BLaER1 (cell line): ENCODE results near the gene AMBP.

Source experiments
- H3K27ac ChIP-seq: shearing (Covaris generic); formaldehyde crosslinking; 2 replicates; pipeline ENCODE4 v1.8.1; 2022
- H3K27me3 ChIP-seq: shearing (Covaris generic); formaldehyde crosslinking; 2 replicates; pipeline ENCODE4 v1.8.1; 2022
- H3K36me3 ChIP-seq: shearing (Covaris generic); formaldehyde crosslinking; 2 replicates; pipeline ENCODE4 v1.8.1; 2022
- H3K4me1 ChIP-seq: shearing (Covaris generic); formaldehyde crosslinking; 2 replicates; pipeline ENCODE4 v1.8.1; 2022
- H3K4me2 ChIP-seq: shearing (Covaris generic); formaldehyde crosslinking; 2 replicates; pipeline ENCODE4 v1.8.1; 2022
- H3K4me3 ChIP-seq: shearing (Covaris generic); formaldehyde crosslinking; 2 replicates; pipeline ENCODE4 v1.8.1; 2022
- H3K9ac ChIP-seq: shearing (Covaris generic); formaldehyde crosslinking; 2 replicates; pipeline ENCODE4 v1.8.1; 2022
- H3K9me3 ChIP-seq: shearing (Covaris generic); formaldehyde crosslinking; 2 replicates; pipeline ENCODE4 v1.8.1; 2022
- H4K20me1 ChIP-seq: shearing (Covaris generic); formaldehyde crosslinking; 2 replicates; pipeline ENCODE4 v1.8.1; 2022
- Cebpa-rat ChIP-seq: shearing (Covaris generic); IDR thresholded peaks from 2 replicates; pipeline ENCODE4 v1.8.1; 2022

Gene AMBP

DNA sequence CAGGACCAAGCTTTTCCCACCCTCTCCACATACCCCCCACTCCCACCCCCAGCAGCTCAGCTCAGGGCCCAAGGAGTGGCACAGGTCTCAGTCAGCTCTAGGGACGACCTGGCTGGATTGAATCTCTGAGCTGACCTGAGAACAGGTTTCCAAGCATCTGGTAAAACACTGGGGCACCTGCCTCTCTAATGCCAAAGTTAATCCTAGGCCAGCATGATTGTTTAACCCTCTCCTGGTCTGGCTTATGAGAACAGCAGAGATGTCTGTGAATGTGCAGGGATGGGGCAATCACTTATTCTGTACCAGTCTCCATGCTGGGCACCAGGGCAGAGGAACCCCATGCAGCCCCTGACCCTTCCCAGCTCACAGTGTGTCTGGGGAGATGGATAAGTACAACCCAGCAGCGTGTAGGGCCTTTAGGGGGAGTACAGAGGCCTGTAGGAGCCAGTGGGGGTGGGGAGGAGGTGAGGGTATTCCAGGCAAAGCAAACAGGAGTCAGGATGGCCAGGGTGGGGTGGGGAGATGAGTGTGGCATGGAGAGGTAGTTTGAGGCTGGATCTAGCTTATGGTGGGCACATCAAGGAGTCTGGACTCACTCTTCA is 21.7 kb upstream of the AMBP start:
- Histone ChIP-seq H3K4me3 (no peak overlapping the region), H3K9me3 (peaks cover 6% of the 10 kb centered on the region; the same call in 1 of the 2 replicates), H3K36me3 (peaks cover 13% of the 10 kb centered on the region), H4K20me1 (no peaks in the 10 kb centered on the region), H3K4me2 (peak overlapping the region; percentile 39; the same call in 1 of the 2 replicates), H3K9ac (no peak overlapping the region), H3K27me3 (no peaks in the 10 kb centered on the region), H3K4me1 (peaks cover 55% of the 10 kb centered on the region), H3K27ac (0 out of 2 replicates have a peak overlapping the region, but pooled peaks have one; percentile 2)
- TF ChIP-seq Cebpa-rat: no peak

- no peak for TF ChIP-seq Cebpa-rat
- H3K4me3 ChIP-seq: peak within 1 kb of the TSS; percentile 81
These were observed 21.0 kb upstream of the AMBP start, which contains the start of gene KIF12 for GRCh38 chr9:114098936-114099668. Gene KIF12, minus strand, starts transcription at chr9:114099292. Its CDS starts 16 bp downstream, at chr9:114099276.

DNA sequence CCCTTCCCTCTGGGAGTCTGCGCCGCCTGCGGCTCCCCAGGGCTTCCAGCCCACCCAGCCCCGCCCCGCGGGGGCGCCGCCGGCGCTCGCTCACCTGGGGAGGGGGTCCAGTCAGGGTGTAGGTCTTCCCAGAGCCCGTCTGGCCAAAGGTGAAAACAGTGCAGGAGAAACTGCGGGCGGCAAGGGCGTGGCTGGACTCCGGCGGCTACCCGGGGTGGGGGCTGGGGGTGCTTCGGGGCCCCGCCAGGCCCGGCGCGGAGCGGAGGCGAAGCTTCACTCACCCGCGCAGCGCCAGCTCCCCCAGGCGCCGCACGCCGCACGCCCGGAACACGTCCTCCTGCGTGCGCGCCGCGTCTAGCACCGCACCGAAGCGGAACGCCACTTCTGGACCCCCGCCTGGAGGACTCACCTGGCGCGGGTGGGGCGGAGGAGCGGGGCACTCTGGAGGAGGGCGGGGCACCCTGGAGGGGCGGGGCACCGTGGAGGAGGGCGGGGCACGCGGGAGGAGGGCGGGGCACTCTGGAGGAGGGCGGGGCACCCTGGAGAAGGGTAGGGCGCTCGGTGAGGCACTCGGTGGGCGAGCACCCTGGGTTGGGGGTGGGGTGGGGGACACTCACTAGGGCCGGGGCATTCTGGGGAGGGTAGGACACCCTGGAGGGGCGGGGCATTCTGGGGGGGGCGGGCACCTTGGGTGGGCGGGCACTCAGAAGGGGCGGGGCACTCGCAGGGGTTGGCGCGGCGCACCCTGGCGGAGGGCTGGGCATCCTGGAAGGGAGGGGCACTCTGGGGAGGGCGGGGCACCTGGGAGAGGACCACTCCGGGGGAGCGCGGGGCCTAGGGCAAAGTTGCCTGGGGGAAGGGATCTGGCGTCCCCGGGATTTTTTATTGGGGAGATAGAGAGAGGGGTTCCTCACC is 20.2 kb upstream of the AMBP start:
- peaks cover 28% of the 10 kb centered on the region for H3K36me3 ChIP-seq
- peak overlapping the region; percentile 76 for H3K9ac ChIP-seq
- TF ChIP-seq Cebpa-rat: no peak
- H3K9me3 ChIP-seq: peaks cover 6% of the 10 kb centered on the region; the same call in 1 of the 2 replicates
- H3K27ac ChIP-seq: peak overlapping the region; percentile 79
- H3K4me1 ChIP-seq: peaks cover 70% of the 10 kb centered on the region
- H3K4me3 ChIP-seq: peak overlapping the region; percentile 81
- no peaks in the 10 kb centered on the region for H4K20me1 ChIP-seq
- H3K27me3 ChIP-seq: no peaks in the 10 kb centered on the region
- H3K4me2 ChIP-seq: peak overlapping the region; percentile 98

More at GRCh38 chr9:114098936-114099668, 21.0 kb upstream of the AMBP start, which contains the start of gene KIF12:
- peak within 1 kb of the TSS; percentile 79 for H3K27ac ChIP-seq
- no peaks in the 10 kb centered on the region for H3K27me3 ChIP-seq
- H3K36me3 ChIP-seq: peaks cover 20% of the 10 kb centered on the region
- H3K4me1 ChIP-seq: peaks cover 61% of the 10 kb centered on the region
- peaks cover 6% of the 10 kb centered on the region; the same call in 1 of the 2 replicates for H3K9me3 ChIP-seq
- H4K20me1 ChIP-seq: no peaks in the 10 kb centered on the region
- H3K4me2 ChIP-seq: peak within 1 kb of the TSS; percentile 98
- peak within 1 kb of the TSS; percentile 76 for H3K9ac ChIP-seq

GRCh38 chr9:114097613-114098020 is 19.5 kb upstream of the AMBP start:
- no peak for TF ChIP-seq Cebpa-rat
- H3K4me3 ChIP-seq: peak overlapping the region; percentile 81

DNA sequence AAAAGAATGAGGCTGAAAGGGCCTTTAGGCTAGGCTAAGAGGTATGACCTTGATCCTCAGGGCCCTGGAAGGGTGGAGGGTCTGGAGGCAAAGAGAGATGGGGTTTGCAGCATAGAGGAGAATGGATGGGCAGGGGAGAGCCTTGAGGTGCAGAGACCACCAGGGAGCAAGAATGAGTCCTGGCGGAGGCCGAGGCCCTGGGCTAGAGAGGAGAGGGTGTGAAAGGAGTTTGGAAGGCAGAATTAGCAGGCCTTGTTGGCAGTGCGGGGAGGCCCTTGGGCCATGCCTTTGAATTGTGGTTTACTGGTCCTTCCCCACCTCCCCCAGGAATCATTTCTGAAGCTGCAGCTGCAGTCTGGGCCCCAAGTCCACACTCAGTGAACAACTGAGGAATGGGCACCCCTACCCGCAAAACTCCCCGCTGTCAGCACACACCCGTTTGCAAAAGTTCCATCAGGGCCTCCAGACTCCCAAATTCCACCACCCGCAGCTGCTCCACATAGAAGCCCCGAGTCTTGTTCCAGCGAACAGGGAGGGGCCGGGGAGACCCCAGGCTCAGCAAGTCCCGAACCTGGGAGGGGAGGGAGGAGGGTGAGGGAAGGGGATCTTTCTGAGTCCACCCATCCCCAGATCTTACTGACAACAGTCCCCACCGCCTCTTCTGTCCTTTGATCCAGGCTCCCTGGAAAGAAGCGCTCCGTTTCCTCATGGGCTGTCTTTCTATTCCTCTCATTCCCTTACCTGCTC is 18.9 kb upstream of the AMBP start:
- Histone ChIP-seq H3K36me3 (peaks cover 40% of the 10 kb centered on the region), H3K4me3 (peak overlapping the region; percentile 81), H3K27ac (peak overlapping the region; percentile 79), H3K27me3 (no peaks in the 10 kb centered on the region), H3K4me1 (peaks cover 82% of the 10 kb centered on the region), H3K9me3 (peaks cover 4% of the 10 kb centered on the region; the same call in 1 of the 2 replicates), H3K9ac (peak overlapping the region; percentile 76), H3K4me2 (peak overlapping the region; percentile 98), H4K20me1 (no peaks in the 10 kb centered on the region)
- TF ChIP-seq Cebpa-rat: no peak

More at GRCh38 chr9:114097613-114098020, 19.5 kb upstream of the AMBP start:
- no peaks in the 10 kb centered on the region for H4K20me1 ChIP-seq
- peaks cover 6% of the 10 kb centered on the region; the same call in 1 of the 2 replicates for H3K9me3 ChIP-seq
- no peaks in the 10 kb centered on the region for H3K27me3 ChIP-seq
- H3K36me3 ChIP-seq: peaks cover 34% of the 10 kb centered on the region
- H3K4me1 ChIP-seq: peaks cover 76% of the 10 kb centered on the region
- peak overlapping the region; percentile 79 for H3K27ac ChIP-seq
- peak overlapping the region; percentile 98 for H3K4me2 ChIP-seq
- peak overlapping the region; percentile 76 for H3K9ac ChIP-seq

- H3K4me3 ChIP-seq: peak overlapping the region; percentile 81
- peak overlapping the region; percentile 79 for H3K27ac ChIP-seq
- no peaks in the 10 kb centered on the region for H3K9me3 ChIP-seq
- no peaks in the 10 kb centered on the region for H3K27me3 ChIP-seq
- peaks cover 46% of the 10 kb centered on the region for H3K36me3 ChIP-seq
- no peaks in the 10 kb centered on the region for H4K20me1 ChIP-seq
- H3K4me1 ChIP-seq: peaks cover 90% of the 10 kb centered on the region
- peak overlapping the region; percentile 76 for H3K9ac ChIP-seq
- no peak for TF ChIP-seq Cebpa-rat
- H3K4me2 ChIP-seq: peak overlapping the region; percentile 98
These were observed 18.0 kb upstream of the AMBP start for GRCh38 chr9:114096041-114096511.

GRCh38 chr9:114094971-114095370 is 16.9 kb upstream of the AMBP start:
- Histone ChIP-seq H3K9me3 (no peaks in the 10 kb centered on the region), H3K27ac (peak overlapping the region; percentile 79), H3K4me2 (peak overlapping the region; percentile 98), H4K20me1 (no peaks in the 10 kb centered on the region), H3K4me3 (peak overlapping the region; percentile 41; the same call in 1 of the 2 replicates), H3K9ac (peak overlapping the region; percentile 45; the same call in 1 of the 2 replicates), H3K36me3 (peaks cover 56% of the 10 kb centered on the region), H3K4me1 (peaks cover 80% of the 10 kb centered on the region), H3K27me3 (no peaks in the 10 kb centered on the region)
- no peak for TF ChIP-seq Cebpa-rat

DNA sequence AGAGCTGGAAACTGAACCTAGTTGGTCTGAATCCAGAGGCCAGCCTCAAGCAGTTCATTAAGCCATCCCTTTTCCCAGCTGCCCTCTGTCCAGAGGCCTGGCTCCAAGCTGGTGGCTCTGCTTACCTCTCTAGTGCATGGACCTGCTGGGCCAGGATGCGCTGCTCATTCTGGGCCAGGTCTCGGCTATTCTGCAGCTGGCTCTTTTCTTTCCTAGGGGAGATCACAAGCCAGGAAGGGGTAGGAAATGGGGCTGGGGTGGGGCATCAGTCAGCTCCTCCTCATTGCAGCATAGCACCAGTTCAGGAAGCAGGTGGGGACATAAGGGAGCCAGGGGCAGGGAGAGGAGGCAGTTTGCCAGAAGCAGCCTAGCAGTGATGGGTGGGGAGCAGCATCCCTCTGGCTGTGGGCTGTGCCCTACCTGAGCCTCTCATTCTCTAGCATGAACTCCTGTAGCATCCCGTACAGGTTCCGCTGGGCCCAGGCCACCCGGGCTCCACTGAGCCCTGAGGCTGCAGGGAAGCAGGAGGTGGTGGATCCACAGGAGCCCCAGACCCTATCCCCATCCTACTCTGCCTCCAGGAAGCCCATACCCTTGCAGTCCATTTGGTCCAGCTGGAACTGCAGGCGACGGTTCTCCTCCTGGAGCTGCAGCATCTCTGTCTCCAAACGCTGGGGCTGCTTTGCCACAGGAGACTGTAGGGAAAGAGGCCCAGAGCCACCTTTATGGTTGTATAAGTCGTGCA is 15.8 kb upstream of the AMBP start:
- no peak for TF ChIP-seq Cebpa-rat
- H3K27me3 ChIP-seq: no peaks in the 10 kb centered on the region
- H3K27ac ChIP-seq: peak overlapping the region; percentile 79
- H3K9ac ChIP-seq: peak overlapping the region; percentile 45
- H4K20me1 ChIP-seq: no peaks in the 10 kb centered on the region
- peak overlapping the region; percentile 41; the same call in 1 of the 2 replicates for H3K4me3 ChIP-seq
- H3K9me3 ChIP-seq: no peaks in the 10 kb centered on the region
- H3K4me1 ChIP-seq: peaks cover 70% of the 10 kb centered on the region
- H3K36me3 ChIP-seq: peaks cover 62% of the 10 kb centered on the region
- peak overlapping the region; percentile 98 for H3K4me2 ChIP-seq
